HepG2 (cell line): ENCODE data around the gene PMIS2. TPM values are rescaled to one million over a fixed set of nuclear protein-coding genes. Genes with fewer than 3 reads are reported as not detected.

Experiments
- ATAC-seq: fragments of 200-7000 bp; cut with Tn5 transposase; 3 replicates; pipeline ENCODE4 v1.9.1; 2020; ENCODE audit warnings: mild to moderate bottlenecking, moderate library complexity
- BruUV-seq: library from RNA; stranded (reverse); fragments of 400-500 nt; replicated peaks from 2 replicates; lab custom pipeline; 2021; lab: Mats Ljungman, UMichigan
- CTCF ChIA-PET: fragments of 300-600 bp; formaldehyde crosslinking; extraction: SDS; loops from one replicate; lab custom pipeline; 2021; ENCODE audit warnings: low total read pairs, inconsistent platforms, low intra/inter-chr PET ratio; lab: Yijun Ruan, JAX
- POLR2A ChIA-PET: fragments of 350-600 bp; sonication (Branson Sonifier 250); formaldehyde crosslinking; loops from one replicate; lab custom pipeline; 2020; ENCODE audit warnings: antibody characterized with exemption, inconsistent platforms; lab: Yijun Ruan, JAX
- DNase-seq: peaks from one replicate; pipeline ENCODE4 v3.0.0-alpha.2; 2015; ENCODE audit warnings: low spot score
- FAIRE-seq: peaks from 3 replicates; lab custom pipeline; 2011; peaks lifted over from hg19 to GRCh38; lab: Jason Lieb, UNC
- H2AFZ ChIP-seq: one replicate; pipeline ENCODE4 v1.6.1; 2011; ENCODE audit warnings: low read length, inconsistent platforms
- H3K27ac ChIP-seq: fragments of 300-600 bp; 3 replicates; pipeline ENCODE4 v1.8.0; 2011; ENCODE audit warnings: mixed run types, mild to moderate bottlenecking, mixed read lengths, low read length, inconsistent platforms; ENCODE audit not compliant: insufficient read depth; ENCODE audit errors: extremely low read length
- H3K27me3 ChIP-seq, 2 experiments: fragments of 200-600 bp in 1 of 2; 2 replicates in 1 of 2; 3 replicates in 1 of 2; pipeline versions ENCODE4 v1.6.0 to v1.8.0; 2011; ENCODE audit warnings: low read length in 2 of 2, mild to moderate bottlenecking in 2 of 2, moderate library complexity in 2 of 2, inconsistent platforms in 1 of 2; ENCODE audit not compliant: insufficient read depth in 2 of 2, control insufficient read depth in 1 of 2
- H3K36me3 ChIP-seq, 2 experiments: fragments of 200-600 bp in 1 of 2; replicated peaks in 1 of 2; 2 replicates in 1 of 2; 3 replicates in 1 of 2; pipeline versions ENCODE4 v1.5.1 to v1.8.0; 2011; ENCODE audit warnings: low read length in 2 of 2, inconsistent platforms in 1 of 2; ENCODE audit not compliant: insufficient read depth in 2 of 2, control insufficient read depth in 1 of 2
- H3K4me1 ChIP-seq: 2 replicates; pipeline ENCODE4 v1.5.1; 2012; ENCODE audit warnings: low read length, inconsistent platforms; ENCODE audit not compliant: insufficient read depth
- H3K4me2 ChIP-seq: 2 replicates; pipeline ENCODE4 v1.6.0; 2011; ENCODE audit warnings: low read depth, low read length, inconsistent platforms
- H3K4me3 ChIP-seq, 3 experiments: fragments of 200-600 bp in 1 of 3; sonication (generic), shearing (Covaris generic) in 1 of 3; replicated peaks in 1 of 3; 2 replicates each; pipeline ENCODE4 v1.5.1; 2011 to 2016; ENCODE audit warnings: low read length in 3 of 3, inconsistent platforms in 2 of 3, low read depth in 2 of 3, mild to moderate bottlenecking in 2 of 3, control low read depth in 1 of 3, mixed read lengths in 1 of 3; ENCODE audit not compliant: insufficient read depth in 1 of 3
- H3K79me2 ChIP-seq: one replicate; pipeline ENCODE4 v1.6.1; 2011; ENCODE audit warnings: low read length, inconsistent platforms; ENCODE audit not compliant: insufficient read depth
- H3K9ac ChIP-seq: 2 replicates; pipeline ENCODE4 v1.6.0; 2011; ENCODE audit warnings: mild to moderate bottlenecking, low read depth, low read length, inconsistent platforms; ENCODE audit not compliant: insufficient read depth
- H3K9me3 ChIP-seq: 2 replicates; pipeline ENCODE4 v1.5.1; 2012; ENCODE audit warnings: mild to moderate bottlenecking, low read length
- H4K20me1 ChIP-seq: 2 replicates; pipeline ENCODE4 v1.6.0; 2011; ENCODE audit warnings: inconsistent platforms, mild to moderate bottlenecking, low read length, moderate library complexity; ENCODE audit not compliant: insufficient read depth
- CCDC6 ChIP-seq: sonication (generic); formaldehyde crosslinking; IDR thresholded peaks from 2 replicates; pipeline ENCODE4 v1.8.1; 2022; ENCODE audit warnings: mild to moderate bottlenecking, missing genetic modification reagents, moderate library complexity
- KAT2B ChIP-seq: fragments of 150-350 bp; IDR thresholded peaks from 2 replicates; pipeline ENCODE4 v1.6.1; 2014; ENCODE audit warnings: low read depth, low read length, borderline replicate concordance
- NFIB ChIP-seq: sonication (generic); formaldehyde crosslinking; IDR thresholded peaks from 2 replicates; pipeline ENCODE4 v1.9.0; 2021; ENCODE audit warnings: missing genetic modification reagents, mild to moderate bottlenecking, borderline replicate concordance
- POLR2AphosphoS2 ChIP-seq: IDR thresholded peaks from 2 replicates; pipeline ENCODE4 v1.6.1; 2011; ENCODE audit warnings: low read depth, low read length, improper control_type of control experiment
- WGBS: methylation state at CpG from one replicate; pipeline ENCODE4 v1.1.6; 2017; ENCODE audit warnings: low lambda C conversion rate; 5-methylcytosine and 5-hydroxymethylcytosine counted together
- in situ Hi-C: cut with HindIII; loops from 2 replicates; pipeline ENCODE4 v1.10.0; 2017; ENCODE audit warnings: low pct_unique_long_range_greater_than_20kb; ENCODE audit not compliant: extremely low pct_ligation_motif_present
- intact Hi-C: fragments of 100-400 bp; cut with micrococcal nuclease; formaldehyde crosslinking; loops from one replicate; pipeline ENCODE4 v1.10.0; 2022; ENCODE audit not compliant: unreplicated experiment
- polyA plus RNA-seq, 8 experiments: library from polyadenylated mRNA; depleted of rRNA in 3 of 8; stranded (reverse) in 7 of 8; unstranded in 1 of 8; fragments of >200 nt; fragmentation: Illumina TruSeq in 4 of 8; extraction: Trizol in 4 of 8; gene quantifications; 2 replicates each; pipeline versions ENCODE4 v1.2.1 to v1.2.3, GENCODE V29; 2011 to 2016; ENCODE audit warnings: low read depth in 4 of 8, missing spikeins in 1 of 8, mixed read lengths in 1 of 8; ENCODE audit not compliant: insufficient read depth in 1 of 8
- total RNA-seq, 5 experiments: library from RNA; depleted of rRNA; stranded (reverse); fragments of >200 nt; fragmentation: Illumina TruSeq; extraction: Trizol; gene quantifications; 2 replicates each; pipeline ENCODE4 v1.2.3, GENCODE V29; 2016; ENCODE audit warnings: low read depth in 1 of 5
- TF ChIP-seq, protein P1 (sequence below): sonication (generic); formaldehyde crosslinking; IDR thresholded peaks from 2 replicates; pipeline ENCODE4 v1.4.0; 2020; ENCODE audit warnings: missing genetic modification reagents
- TF ChIP-seq, protein P2 (sequence below): sonication (generic); formaldehyde crosslinking; IDR thresholded peaks from 2 replicates; pipeline ENCODE4 v1.4.0; 2020; ENCODE audit warnings: missing genetic modification reagents

Gene PMIS2
- total and polyA plus RNA-seq, 2 of the 13 experiments (the other 11 are each of a cell fraction or from before 2014, with no cell fraction given): not detected

DNA sequence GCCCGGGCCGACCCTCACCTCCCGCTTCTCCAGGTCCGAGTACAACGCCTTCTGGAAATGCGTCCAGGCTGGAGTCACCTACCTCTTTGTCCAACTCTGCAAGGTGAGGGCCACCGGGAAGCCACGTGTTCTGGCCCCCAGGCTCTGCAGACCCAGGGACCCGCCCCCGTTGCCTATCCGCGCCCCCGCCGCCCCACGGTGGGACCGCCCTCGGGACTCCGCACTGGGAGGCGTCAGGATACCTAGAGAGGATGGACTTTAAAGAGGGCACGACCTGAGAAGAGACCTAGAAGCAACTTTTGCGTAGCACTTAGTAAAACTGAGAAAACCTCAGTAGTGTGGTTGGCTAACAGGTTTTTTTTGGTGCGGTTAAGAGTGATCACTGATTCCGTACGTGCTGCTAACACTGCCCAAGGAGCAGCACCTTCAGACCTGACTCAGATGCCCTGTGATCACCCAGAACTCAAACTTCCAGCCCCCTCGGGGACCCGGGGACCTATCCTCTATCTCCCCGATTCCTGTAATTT lies 40.1 kb upstream of the PMIS2 start (continued):
- TF ChIP-seq, protein P1, sequence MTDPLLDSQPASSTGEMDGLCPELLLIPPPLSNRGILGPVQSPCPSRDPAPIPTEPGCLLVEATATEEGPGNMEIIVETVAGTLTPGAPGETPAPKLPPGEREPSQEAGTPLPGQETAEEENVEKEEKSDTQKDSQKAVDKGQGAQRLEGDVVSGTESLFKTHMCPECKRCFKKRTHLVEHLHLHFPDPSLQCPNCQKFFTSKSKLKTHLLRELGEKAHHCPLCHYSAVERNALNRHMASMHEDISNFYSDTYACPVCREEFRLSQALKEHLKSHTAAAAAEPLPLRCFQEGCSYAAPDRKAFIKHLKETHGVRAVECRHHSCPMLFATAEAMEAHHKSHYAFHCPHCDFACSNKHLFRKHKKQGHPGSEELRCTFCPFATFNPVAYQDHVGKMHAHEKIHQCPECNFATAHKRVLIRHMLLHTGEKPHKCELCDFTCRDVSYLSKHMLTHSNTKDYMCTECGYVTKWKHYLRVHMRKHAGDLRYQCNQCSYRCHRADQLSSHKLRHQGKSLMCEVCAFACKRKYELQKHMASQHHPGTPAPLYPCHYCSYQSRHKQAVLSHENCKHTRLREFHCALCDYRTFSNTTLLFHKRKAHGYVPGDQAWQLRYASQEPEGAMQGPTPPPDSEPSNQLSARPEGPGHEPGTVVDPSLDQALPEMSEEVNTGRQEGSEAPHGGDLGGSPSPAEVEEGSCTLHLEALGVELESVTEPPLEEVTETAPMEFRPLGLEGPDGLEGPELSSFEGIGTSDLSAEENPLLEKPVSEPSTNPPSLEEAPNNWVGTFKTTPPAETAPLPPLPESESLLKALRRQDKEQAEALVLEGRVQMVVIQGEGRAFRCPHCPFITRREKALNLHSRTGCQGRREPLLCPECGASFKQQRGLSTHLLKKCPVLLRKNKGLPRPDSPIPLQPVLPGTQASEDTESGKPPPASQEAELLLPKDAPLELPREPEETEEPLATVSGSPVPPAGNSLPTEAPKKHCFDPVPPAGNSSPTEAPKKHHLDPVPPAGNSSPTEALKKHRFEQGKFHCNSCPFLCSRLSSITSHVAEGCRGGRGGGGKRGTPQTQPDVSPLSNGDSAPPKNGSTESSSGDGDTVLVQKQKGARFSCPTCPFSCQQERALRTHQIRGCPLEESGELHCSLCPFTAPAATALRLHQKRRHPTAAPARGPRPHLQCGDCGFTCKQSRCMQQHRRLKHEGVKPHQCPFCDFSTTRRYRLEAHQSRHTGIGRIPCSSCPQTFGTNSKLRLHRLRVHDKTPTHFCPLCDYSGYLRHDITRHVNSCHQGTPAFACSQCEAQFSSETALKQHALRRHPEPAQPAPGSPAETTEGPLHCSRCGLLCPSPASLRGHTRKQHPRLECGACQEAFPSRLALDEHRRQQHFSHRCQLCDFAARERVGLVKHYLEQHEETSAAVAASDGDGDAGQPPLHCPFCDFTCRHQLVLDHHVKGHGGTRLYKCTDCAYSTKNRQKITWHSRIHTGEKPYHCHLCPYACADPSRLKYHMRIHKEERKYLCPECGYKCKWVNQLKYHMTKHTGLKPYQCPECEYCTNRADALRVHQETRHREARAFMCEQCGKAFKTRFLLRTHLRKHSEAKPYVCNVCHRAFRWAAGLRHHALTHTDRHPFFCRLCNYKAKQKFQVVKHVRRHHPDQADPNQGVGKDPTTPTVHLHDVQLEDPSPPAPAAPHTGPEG (CRISPR knock-in tag): 0 out of 2 replicates have a peak, but pooled peaks have one; percentile 12
- peak; percentile 3; the same call in 1 of the 2 replicates for TF ChIP-seq CCDC6 (CRISPR knock-in tag)
- TF ChIP-seq, protein P2, sequence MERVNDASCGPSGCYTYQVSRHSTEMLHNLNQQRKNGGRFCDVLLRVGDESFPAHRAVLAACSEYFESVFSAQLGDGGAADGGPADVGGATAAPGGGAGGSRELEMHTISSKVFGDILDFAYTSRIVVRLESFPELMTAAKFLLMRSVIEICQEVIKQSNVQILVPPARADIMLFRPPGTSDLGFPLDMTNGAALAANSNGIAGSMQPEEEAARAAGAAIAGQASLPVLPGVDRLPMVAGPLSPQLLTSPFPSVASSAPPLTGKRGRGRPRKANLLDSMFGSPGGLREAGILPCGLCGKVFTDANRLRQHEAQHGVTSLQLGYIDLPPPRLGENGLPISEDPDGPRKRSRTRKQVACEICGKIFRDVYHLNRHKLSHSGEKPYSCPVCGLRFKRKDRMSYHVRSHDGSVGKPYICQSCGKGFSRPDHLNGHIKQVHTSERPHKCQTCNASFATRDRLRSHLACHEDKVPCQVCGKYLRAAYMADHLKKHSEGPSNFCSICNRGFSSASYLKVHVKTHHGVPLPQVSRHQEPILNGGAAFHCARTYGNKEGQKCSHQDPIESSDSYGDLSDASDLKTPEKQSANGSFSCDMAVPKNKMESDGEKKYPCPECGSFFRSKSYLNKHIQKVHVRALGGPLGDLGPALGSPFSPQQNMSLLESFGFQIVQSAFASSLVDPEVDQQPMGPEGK: peak; percentile 75

DNA sequence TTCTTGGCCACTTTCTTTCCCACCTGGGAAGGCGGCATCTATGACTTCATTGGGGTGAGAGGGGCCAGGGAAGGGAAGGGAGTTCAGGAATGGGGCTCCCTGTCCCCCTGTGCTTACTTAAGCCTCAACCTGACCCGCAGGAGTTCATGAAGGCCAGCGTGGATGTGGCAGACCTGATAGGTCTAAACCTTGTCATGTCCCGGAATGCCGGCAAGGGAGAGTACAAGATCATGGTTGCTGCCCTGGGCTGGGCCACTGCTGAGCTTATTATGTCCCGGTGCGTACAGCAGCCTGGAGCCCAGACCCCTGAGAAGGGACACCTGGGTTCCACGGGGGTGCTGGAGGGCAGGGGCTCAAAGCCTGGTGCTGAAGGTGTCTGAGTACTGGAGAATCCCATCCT lies 39.4 kb upstream of the PMIS2 start:
- H4K20me1 ChIP-seq: no peaks in the 10 kb centered on the region
- H3K4me2 ChIP-seq: peak overlapping the region; percentile 87
- POLR2A ChIA-PET: interaction anchor here (1.6 kb wide), 1 partner anchor 36 kb away, joined by 4 read pairs; no protein-coding TSS in a partner anchor
- H3K9me3 ChIP-seq: no peaks in the 10 kb centered on the region
- no peak overlapping the region for H2AFZ ChIP-seq
- no peaks in the 10 kb centered on the region; a peak in 1 of 5 replicates for H3K27me3 ChIP-seq
- H3K79me2 ChIP-seq: peaks cover 25% of the 10 kb centered on the region
- DNase-seq (no peak), FAIRE-seq (no peak), ATAC-seq (no peak)
- H3K36me3 ChIP-seq: peaks cover 0 to 3% of the 10 kb centered on the region in 2 experiments; a peak in 3 of 5 replicates
- BruUV-seq: TSS peak; percentile 63
- TF ChIP-seq POLR2AphosphoS2: no peak
- no peak for TF ChIP-seq NFIB
- TF ChIP-seq KAT2B: no peak
- H3K9ac ChIP-seq: peak overlapping the region; percentile 88
- intact Hi-C loops (no loop called here), in situ Hi-C loops (loop anchor here (5.0 kb wide), 2 partner anchors 96 to 171 kb away; partner anchors contain the start of genes ETV2 and KMT2B)
- H3K27ac ChIP-seq: peak overlapping the region; percentile 66
- H3K4me1 ChIP-seq: peaks cover 43% of the 10 kb centered on the region
- H3K4me3 ChIP-seq: peak overlapping the region; percentile 89 to 96 (median 92)
- CTCF ChIA-PET: no interaction called here
- WGBS: 69% methylated on average over 5 of the region's 8 CpGs
